ENCODE measurements around the gene KRAS.
A peak's percentile ranks its signal among the peaks of the same experiment; 100 is the strongest.
"Not testable (repeated sequence)": the region's sequence is repeated elsewhere in the genome, so short reads cannot be mapped to it uniquely, and the experiment has no call there.

Gene KRAS

GRCh38 chr12:25250744-25251730 is at the start of gene KRAS:
Gene KRAS (minus strand): TSS chr12:25250929.
- DNase-seq (ENCODE audit: low read depth): peak; percentile 98
- H3K4me3 ChIP-seq (ENCODE audit: low read depth, low read length): peak within 1 kb of the TSS; percentile 92
- TF ChIP-seq CTCF (IDR thresholded peaks at IDR 0.05; ENCODE audit: insufficient read depth, low read depth, low read length, missing control alignments): no peak

DNA sequence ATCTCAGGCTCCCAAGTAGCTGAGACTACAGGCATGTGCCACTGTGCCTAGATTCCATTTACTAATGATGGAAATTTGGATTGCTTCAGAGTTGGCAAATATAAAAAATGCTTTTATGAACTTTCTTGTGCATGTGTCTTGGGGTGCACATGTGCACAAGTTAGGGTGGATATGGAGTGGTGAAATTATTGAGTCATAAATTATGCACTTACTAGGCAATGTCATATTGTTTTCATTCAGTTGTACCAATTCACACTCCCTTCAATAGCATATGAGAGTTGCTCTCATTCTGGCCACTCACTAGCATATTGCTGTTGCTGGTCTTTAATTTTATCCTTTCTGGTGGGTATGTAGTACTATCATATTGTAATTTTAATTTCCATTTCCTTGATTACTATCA is 45.7 kb upstream of the KRAS start:
- no peak for DNase-seq (ENCODE audit: low read depth)

DNA sequence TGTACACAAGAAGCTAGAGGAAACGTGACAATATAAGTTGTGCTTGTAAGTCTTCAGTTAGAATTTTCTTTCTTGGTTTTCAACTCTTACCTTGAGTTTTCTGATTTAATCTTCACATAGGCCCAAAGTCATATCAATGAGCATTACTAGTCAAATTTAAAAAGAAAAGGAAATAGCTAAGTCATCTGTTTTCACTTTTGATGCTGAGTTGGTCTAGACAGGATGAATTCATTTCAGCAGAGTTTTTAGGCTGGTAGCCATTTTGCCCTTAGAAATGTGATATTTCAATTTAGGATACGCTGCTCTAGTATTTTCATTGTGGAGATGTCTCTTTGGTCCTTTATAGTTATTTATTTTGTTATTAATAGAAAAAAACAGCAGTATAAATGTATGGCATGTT is 44.6 kb upstream of the KRAS start:
- no peak for TF ChIP-seq CTCF (IDR thresholded peaks at IDR 0.05; ENCODE audit: insufficient read depth, low read depth, low read length, missing control alignments)
- no peak overlapping the region for H3K4me3 ChIP-seq (ENCODE audit: low read depth, low read length)
- no peak for DNase-seq (ENCODE audit: low read depth)

More for the DNA sequence above, 45.7 kb upstream of the KRAS start:
- TF ChIP-seq CTCF (IDR thresholded peaks at IDR 0.05; ENCODE audit: insufficient read depth, low read depth, low read length, missing control alignments): no peak
- H3K4me3 ChIP-seq (ENCODE audit: low read depth, low read length): no peak overlapping the region

- no peak overlapping the region for H3K4me3 ChIP-seq (ENCODE audit: low read depth, low read length)
- no peak for TF ChIP-seq CTCF (IDR thresholded peaks at IDR 0.05; ENCODE audit: insufficient read depth, low read depth, low read length, missing control alignments)
- no peak for DNase-seq (ENCODE audit: low read depth)
Measured at GRCh38 chr12:25293653-25294052, 42.9 kb upstream of the KRAS start.

DNA sequence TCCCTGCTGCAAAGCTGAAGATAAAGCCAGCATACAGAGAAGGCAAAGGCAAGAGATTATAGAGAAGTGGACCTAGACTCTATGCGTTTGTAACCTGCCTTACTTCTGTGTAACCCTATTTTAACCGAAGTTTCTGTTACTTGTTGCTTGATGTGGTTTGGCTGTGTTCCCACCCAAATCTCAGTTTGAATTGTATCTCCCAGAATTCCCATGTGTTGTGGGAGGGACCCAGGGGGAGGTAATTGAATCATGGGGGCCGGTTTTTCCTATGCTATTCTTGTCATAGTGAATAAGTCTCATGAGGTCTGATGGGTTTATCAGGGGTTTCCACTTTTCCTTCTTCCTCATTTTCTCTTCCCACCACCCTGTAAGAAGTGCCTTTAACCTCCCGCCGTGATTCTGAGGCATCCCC is 42.1 kb upstream of the KRAS start:
- H3K4me3 ChIP-seq (ENCODE audit: low read depth, low read length): not testable (repeated sequence)
- DNase-seq (ENCODE audit: low read depth): peak; percentile 29

GRCh38 chr12:25287610-25288009 is 36.9 kb upstream of the KRAS start:
- no peak for DNase-seq (ENCODE audit: low read depth)
- no peak for TF ChIP-seq CTCF (IDR thresholded peaks at IDR 0.05; ENCODE audit: insufficient read depth, low read depth, low read length, missing control alignments)
- no peak overlapping the region for H3K4me3 ChIP-seq (ENCODE audit: low read depth, low read length)

- no peak overlapping the region for H3K4me3 ChIP-seq (ENCODE audit: low read depth, low read length)
- TF ChIP-seq CTCF (IDR thresholded peaks at IDR 0.05; ENCODE audit: insufficient read depth, low read depth, low read length, missing control alignments): no peak
- no peak for DNase-seq (ENCODE audit: low read depth)
Measured at GRCh38 chr12:25286837-25287236, 36.1 kb upstream of the KRAS start.
